Measurements from ENCODE around the gene CAMK1G.

CAMK1G gene

DNA sequence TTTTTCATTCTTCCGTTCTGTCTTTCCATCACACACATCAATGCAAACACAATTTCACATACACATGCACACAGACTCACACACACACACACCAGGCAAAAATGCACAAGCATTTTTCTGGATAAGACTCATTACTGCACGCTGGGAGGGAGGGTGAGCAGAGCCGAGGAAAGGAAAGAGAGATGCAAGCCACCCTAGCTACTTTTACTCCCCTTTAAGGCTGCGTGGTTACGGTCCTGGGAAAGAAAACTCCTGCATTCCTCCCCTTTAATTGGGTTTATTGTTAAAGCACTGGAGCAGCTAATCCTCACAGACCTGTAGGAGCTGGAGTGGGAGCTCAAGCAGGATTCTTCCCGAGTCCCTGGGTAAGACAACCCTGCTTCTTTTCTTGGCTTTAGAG, at the start of gene CAMK1G:
CAMK1G (plus strand) TSS at position 307 of the 400 bp plus-strand sequence. CDS start 11,270 bp downstream, outside the sequence.
- DNase-seq (ENCODE audit: low spot score), result peak; percentile 84

GRCh38 chr1:209534496-209535250, 48.8 kb upstream of the CAMK1G start:
- DNase-seq (ENCODE audit: low spot score), result no peak

GRCh38 chr1:209536843-209537242, 46.7 kb upstream of the CAMK1G start:
- peak; percentile 16 for DNase-seq (ENCODE audit: low spot score)

GRCh38 chr1:209537336-209538114, 46.0 kb upstream of the CAMK1G start:
- no peak for DNase-seq (ENCODE audit: low spot score)

- no peak for DNase-seq (ENCODE audit: low spot score)
Measured at GRCh38 chr1:209539576-209539975, 43.9 kb upstream of the CAMK1G start.

- DNase-seq (ENCODE audit: low spot score), result no peak
Measured at GRCh38 chr1:209542585-209542984, 40.9 kb upstream of the CAMK1G start.

DNA sequence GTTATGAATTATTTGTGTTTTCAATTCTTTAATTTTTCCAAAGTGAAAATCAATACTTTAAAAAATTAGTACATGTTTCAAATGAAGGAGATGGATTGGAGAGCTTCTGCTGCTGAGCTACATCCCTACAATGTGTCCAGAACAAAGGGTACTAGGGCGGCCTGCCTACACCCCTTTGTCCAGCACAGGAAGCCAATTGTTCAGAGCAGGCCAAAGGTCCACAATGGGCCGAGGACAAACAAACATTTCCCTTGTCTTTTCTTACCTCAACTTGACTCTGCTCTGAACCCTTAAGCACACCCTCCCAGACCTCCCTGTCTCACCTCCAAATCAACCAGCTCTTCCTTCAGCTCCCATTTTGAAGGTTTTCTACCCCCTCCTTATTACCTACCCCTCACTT, 39.4 kb upstream of the CAMK1G start:
- no peak for DNase-seq (ENCODE audit: low spot score)

GRCh38 chr1:209545423-209545822, 38.1 kb upstream of the CAMK1G start:
- DNase-seq (ENCODE audit: low spot score), result no peak

- no peak for DNase-seq (ENCODE audit: low spot score)
Measured at GRCh38 chr1:209546390-209547085, 37.0 kb upstream of the CAMK1G start.

DNA sequence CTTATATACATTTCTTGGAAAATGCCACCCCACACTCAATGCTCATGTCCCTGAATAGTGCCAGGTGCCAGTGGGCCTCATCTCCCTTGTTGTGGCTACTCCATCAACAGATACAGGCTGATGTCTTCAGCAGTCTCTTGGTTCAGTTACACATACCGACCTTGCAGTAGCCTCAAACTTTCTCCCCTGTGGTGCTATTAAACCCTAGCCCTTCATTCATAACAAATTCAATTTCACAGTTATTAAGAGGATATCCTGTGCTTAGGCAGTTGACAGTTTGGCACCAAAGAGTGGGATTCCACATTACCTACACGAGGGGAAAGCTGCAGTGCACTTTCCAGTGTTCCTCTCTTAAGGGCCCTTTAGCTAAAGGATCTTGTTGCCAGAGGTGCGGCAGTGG, 35.9 kb upstream of the CAMK1G start:
- no peak for DNase-seq (ENCODE audit: low spot score)

DNA sequence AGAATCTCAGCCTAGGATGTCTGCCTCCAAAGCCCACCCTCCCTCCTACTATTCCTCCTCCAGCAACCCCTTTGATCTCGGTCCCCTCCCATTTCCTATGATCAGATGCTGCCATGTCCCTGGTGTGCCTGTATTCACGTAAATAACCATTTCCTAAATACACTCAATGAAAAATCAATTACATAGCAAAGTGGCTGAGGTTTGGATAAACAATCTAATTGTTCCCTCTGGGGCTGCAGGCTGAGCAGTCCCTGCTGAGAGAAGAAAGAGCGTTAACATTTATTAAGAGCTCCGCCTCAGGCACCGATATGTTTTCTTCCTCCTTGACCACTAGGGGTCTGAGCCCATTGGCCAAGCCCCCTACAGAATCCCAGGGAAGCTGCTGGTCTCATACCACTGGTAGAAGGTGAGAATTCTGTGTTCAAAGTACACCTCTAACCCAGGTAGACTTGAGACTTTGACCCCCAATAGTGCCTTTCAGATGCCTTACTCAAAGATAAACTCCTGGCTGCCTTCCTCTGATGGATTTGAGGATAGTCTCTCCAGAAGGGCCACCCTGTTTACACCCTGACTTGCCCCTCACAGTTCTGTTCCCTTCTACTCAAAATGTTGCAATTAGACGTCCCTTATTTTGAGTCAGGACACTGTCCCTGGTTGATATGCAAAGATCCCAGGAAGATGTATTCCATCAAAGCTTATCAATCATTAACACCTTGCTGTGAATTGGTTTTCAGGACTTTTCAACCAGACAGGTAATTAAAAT, 33.9 kb upstream of the CAMK1G start:
- peak; percentile 55 for DNase-seq (ENCODE audit: low spot score)

DNA sequence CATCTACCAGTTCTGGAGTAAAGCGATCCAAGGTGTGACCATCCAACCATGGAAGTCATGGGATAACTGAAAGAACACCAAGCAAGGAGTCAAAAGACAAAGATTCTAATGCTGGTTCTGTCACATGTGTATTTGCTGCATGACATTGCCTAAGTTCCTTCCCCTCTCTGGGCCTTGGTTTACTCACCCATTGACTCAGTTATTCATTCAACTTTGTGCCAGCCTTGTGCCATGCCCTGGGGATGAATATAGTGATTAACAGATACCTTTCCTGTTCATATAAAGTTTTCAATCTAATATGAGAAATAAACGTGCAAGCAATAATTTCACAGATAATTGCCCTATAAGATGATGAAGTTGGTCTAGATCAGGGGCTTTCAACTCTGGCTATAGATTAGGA, 33.0 kb upstream of the CAMK1G start:
- no peak for DNase-seq (ENCODE audit: low spot score)

DNA sequence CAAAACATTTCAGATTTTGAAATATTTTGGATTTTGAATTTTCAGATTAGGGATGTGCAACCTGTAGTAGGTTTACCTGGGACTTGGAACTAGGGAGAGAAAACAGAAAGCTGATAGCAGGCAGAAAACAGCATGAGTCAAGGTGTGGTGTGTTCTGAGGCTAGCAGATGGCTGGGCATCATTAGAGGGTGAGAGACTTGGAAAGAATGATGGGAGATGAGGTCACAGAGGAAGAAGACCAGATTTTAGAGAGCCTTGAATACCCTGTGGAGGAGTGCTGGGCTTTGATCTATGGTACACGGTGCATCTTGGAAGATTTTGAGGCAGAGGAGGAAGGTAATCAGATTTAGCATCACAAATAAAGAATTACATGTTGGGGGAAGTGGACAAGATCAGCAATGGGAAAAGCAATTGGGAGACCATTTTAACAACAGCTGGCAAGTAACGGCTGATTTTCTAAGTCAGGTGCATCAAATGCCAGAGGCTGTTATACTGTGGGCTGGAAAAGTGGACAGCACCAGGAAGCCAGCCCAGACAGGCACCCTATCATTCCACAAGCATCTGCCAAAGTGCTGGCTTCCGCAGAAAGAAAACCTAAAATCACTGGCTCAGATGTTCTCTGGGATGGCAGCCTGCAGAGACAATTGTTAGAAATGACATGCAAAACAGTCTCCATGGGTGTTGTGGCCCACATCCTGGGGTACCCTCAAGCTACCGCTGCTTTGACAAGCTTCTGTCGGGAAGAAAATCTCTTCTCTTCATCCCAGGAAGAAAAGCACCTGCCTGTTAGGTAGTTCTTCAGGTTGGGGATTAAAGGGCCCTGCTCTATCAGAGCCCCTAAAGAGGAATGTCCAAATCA, 30.9 kb upstream of the CAMK1G start:
- no peak for DNase-seq (ENCODE audit: low spot score)

GRCh38 chr1:209554761-209555611, 28.5 kb upstream of the CAMK1G start:
- no peak for DNase-seq (ENCODE audit: low spot score)

- DNase-seq (ENCODE audit: low spot score), result no peak
Measured at GRCh38 chr1:209556162-209556690, 27.3 kb upstream of the CAMK1G start.

GRCh38 chr1:209557221-209557620, 26.3 kb upstream of the CAMK1G start:
- DNase-seq (ENCODE audit: low spot score), result no peak

GRCh38 chr1:209560529-209560928, 23.0 kb upstream of the CAMK1G start:
- DNase-seq (ENCODE audit: low spot score), result no peak

GRCh38 chr1:209560952-209561351, 22.6 kb upstream of the CAMK1G start:
- DNase-seq (ENCODE audit: low spot score), result no peak

DNA sequence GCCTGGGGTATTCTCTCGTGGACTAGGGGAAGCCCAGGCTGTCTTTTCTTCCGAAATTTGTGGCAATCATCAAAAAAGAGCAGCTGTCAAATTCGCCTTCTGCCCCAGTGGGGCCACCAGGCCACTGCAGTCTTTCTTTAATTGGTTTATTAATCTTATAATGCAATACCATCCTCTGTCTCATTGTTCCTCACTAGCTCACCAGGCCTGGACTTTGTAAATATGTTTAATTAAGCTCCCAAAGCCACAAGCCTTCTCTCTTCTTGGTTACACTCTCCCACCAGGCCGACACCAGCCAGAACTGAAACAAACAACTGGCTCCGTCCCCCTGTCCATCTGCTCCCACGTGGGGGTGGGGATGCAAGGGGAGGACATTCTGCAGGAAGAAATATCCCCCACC, 22.0 kb upstream of the CAMK1G start:
- no peak for DNase-seq (ENCODE audit: low spot score)

DNA sequence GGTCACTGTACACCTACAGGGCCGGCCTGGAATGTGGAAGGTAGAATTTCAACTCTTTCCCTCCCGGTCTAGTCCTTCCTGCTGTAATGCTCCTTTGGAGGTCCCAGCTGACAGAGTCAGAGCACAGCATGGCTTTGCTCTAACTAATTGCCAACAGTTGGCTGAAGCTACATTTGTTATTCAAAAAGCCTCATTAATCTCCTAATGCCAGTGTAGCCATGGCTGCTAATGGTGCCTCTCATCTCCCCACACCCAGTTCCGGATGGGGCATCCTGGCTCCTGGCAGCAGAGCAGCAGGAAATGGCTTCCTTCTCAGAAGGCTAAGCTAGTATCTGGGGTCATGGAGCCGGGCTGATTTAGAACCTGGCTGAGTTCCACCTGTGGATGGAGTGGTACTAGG, 18.7 kb upstream of the CAMK1G start:
- DNase-seq (ENCODE audit: low spot score), result no peak

Measured in iPS-NIHi11 (cell line).